Keratinocyte (primary cell): ENCODE results near the gene LLGL1.

Experiments used
- EZH2 ChIP-seq: IDR thresholded peaks from one replicate; pipeline ENCODE4 v1.6.1; 2012; ENCODE audit warnings: inconsistent platforms, mild to moderate bottlenecking, low read length, moderate library complexity
- TF ChIP-seq, protein P1 (sequence below), 3 experiments: IDR thresholded peaks in 1 of 3; conservative IDR thresholded peaks in 1 of 3; optimal IDR thresholded peaks in 1 of 3; 2 replicates in 2 of 3; 3 replicates in 1 of 3; pipeline versions ENCODE3 to v1.5.1; 2011; ENCODE audit warnings: low read length in 3 of 3, mild to moderate bottlenecking in 3 of 3, moderate library complexity in 2 of 3, control low read depth in 1 of 3, inconsistent platforms in 1 of 3; ENCODE audit not compliant: insufficient read depth in 2 of 3; ENCODE audit errors: extremely low read depth in 1 of 3

DNA sequence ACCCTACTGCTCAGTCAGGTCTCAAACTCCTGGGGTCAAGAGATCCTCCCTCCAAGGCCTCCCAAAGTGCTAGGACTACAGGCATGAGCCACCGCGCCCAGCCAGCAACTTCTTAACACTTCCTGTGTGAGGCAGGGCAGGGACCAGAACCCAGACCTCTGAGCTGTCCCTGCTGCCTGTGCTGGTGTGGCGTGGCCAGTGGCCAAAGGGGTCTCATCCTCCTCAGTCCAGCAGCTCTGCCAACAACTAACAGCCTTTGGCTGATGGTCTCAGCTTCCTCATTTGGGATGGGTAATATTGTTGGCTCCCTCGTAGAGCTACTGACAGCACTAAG, 1.4 kb upstream of the LLGL1 start:
- TF ChIP-seq, protein P1, sequence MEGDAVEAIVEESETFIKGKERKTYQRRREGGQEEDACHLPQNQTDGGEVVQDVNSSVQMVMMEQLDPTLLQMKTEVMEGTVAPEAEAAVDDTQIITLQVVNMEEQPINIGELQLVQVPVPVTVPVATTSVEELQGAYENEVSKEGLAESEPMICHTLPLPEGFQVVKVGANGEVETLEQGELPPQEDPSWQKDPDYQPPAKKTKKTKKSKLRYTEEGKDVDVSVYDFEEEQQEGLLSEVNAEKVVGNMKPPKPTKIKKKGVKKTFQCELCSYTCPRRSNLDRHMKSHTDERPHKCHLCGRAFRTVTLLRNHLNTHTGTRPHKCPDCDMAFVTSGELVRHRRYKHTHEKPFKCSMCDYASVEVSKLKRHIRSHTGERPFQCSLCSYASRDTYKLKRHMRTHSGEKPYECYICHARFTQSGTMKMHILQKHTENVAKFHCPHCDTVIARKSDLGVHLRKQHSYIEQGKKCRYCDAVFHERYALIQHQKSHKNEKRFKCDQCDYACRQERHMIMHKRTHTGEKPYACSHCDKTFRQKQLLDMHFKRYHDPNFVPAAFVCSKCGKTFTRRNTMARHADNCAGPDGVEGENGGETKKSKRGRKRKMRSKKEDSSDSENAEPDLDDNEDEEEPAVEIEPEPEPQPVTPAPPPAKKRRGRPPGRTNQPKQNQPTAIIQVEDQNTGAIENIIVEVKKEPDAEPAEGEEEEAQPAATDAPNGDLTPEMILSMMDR (optimal IDR thresholded peaks at IDR 0.05 in 1 of 3, IDR thresholded peaks at IDR 0.05 in 1 of 3, conservative IDR thresholded peaks at IDR 0.05 in 1 of 3; ENCODE audit: extremely low read depth in 1 of 3, insufficient read depth in 2 of 3, low read length in 3 of 3) = no peak
- TF ChIP-seq EZH2 = no peak
